Activated T-cell treated with anti-CD3 and anti-CD28 coated beads, Interleukin-2, amount 50 U/mL, for 72 hours (primary cell): ENCODE results near the gene MVB12B. TPM values are rescaled to one million over a fixed set of nuclear protein-coding genes. Genes with fewer than 3 reads are reported as not detected.
"Not testable (repeated sequence)": the region's sequence is repeated elsewhere in the genome, so short reads cannot be mapped to it uniquely, and the experiment has no call there.

Experiments used
- ATAC-seq, 2 donors: fragments of 150-1000 bp; cut with Tn5 transposase; replicated peaks in 1 of 2; 2 replicates each; pipeline ENCODE4 v1.10.0; 2021; ENCODE audit warnings: moderate library complexity in 2 of 2, mild to moderate bottlenecking in 1 of 2
- DNase-seq, 2 donors: peaks; one replicate each; pipeline ENCODE4 v3.0.0; 2021 to 2022; ENCODE audit warnings: mixed read lengths in 1 of 2
- H3K27ac Mint-ChIP-seq: one replicate; pipeline ENCODE4 v1.8.0; 2022; ENCODE audit warnings: mild to moderate bottlenecking, moderate library complexity, mixed read lengths
- H3K27me3 Mint-ChIP-seq: one replicate; pipeline ENCODE4 v1.8.0; 2022; ENCODE audit warnings: low read depth, mixed read lengths
- H3K36me3 Mint-ChIP-seq, 2 donors: one replicate each; pipeline ENCODE4 v1.8.0; 2022; ENCODE audit warnings: mixed read lengths in 2 of 2, mild to moderate bottlenecking in 1 of 2; ENCODE audit not compliant: insufficient read depth in 2 of 2
- H3K4me1 Mint-ChIP-seq: one replicate; pipeline ENCODE4 v1.8.0; 2022; ENCODE audit warnings: low read depth, mixed read lengths
- H3K4me3 Mint-ChIP-seq, 2 donors: one replicate each; pipeline ENCODE4 v1.8.0; 2022; ENCODE audit warnings: mild to moderate bottlenecking in 2 of 2, mixed read lengths in 2 of 2, moderate library complexity in 2 of 2
- H3K9me3 Mint-ChIP-seq, 2 donors: one replicate each; pipeline ENCODE4 v1.8.0; 2022; ENCODE audit warnings: mixed read lengths in 2 of 2
- total RNA-seq, 2 donors: library from RNA; stranded (reverse); gene quantifications; one replicate each; pipeline ENCODE4 v1.2.3, GENCODE V29; 2022

MVB12B gene
- total RNA-seq, 2 donors from 2014 or later = 11.5 to 17.1 TPM

DNA sequence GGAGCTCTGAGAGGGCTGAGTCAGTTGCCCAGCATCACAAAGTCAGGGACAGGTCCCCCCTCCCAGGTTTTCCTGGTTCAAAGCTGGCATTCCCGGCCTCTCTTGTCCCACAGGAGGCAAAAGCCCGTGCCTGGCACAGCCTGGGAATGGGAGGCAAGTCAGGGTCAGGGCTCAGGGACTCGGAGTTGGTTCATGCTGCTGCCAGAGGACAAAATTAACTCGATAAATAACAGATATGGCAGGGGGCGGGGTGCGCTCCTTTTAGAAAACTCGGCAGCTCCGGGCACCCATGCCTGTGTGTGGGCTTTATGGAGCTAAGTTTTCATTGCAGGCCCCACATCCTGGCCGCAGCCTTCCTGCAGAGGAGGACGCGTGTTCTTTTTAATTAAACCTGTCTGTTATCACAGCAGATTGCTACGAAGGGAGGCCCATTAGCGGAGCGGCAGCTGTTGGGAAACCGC lies 224.3 kb downstream of the MVB12B start:
- H3K27ac Mint-ChIP-seq = no peak overlapping the region
- DNase-seq (no peak), ATAC-seq (no peak)
- H3K4me1 Mint-ChIP-seq = no peaks in the 10 kb centered on the region
- H3K27me3 Mint-ChIP-seq = no peaks in the 10 kb centered on the region
- no peaks in the 10 kb centered on the region for H3K9me3 Mint-ChIP-seq
- no peak overlapping the region for H3K4me3 Mint-ChIP-seq
- H3K36me3 Mint-ChIP-seq = no peaks in the 10 kb centered on the region

DNA sequence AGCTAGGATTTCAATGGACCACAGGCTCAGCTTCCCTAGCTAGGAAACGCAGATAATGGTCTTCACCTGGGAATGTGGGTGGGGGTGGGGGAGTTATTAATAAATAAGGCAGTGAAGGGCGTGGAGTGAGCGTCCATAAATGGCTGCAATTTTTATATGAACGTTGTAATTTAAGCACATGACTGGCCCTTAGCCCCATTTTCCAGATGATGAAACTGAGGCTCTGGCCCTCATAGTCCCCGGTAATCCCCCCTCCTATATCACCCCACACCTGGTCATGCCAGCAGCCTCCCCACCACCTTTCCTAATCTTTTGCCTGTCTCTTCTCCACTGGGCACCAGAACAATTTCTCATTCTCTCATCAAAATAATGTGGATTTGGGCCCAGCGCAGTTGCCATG lies 225.2 kb downstream of the MVB12B start:
- H3K4me1 Mint-ChIP-seq = no peaks in the 10 kb centered on the region
- no peaks in the 10 kb centered on the region for H3K27me3 Mint-ChIP-seq
- H3K27ac Mint-ChIP-seq = no peak overlapping the region
- no peaks in the 10 kb centered on the region for H3K36me3 Mint-ChIP-seq
- no peak for DNase-seq
- no peak for ATAC-seq
- no peak overlapping the region for H3K4me3 Mint-ChIP-seq
- no peaks in the 10 kb centered on the region for H3K9me3 Mint-ChIP-seq

DNA sequence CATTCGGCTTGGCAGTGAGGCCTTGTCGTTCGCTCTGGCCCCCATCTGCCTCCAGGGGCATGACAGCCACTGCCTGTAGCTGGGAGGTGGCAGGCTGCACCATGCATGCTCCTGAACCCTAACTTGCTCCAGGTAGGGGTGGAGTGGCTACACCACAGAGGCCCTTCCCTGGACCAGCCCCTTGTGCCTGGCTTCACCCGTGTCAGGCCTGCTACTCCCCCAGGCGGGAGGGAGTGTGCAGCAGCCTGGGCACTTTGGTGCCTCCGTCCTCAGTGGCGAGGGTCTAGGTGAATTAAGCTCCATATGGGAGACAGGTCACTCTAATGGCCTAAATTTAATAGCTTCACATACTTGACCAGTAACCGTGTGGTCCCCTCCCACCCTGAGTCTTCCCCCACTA lies 227.7 kb downstream of the MVB12B start:
- no peak for DNase-seq
- no peaks in the 10 kb centered on the region for H3K36me3 Mint-ChIP-seq
- H3K27ac Mint-ChIP-seq = no peak overlapping the region
- no peak overlapping the region for H3K4me3 Mint-ChIP-seq
- H3K9me3 Mint-ChIP-seq = no peaks in the 10 kb centered on the region
- H3K4me1 Mint-ChIP-seq = no peaks in the 10 kb centered on the region
- ATAC-seq = no peak
- H3K27me3 Mint-ChIP-seq = peaks cover 15% of the 10 kb centered on the region

DNA sequence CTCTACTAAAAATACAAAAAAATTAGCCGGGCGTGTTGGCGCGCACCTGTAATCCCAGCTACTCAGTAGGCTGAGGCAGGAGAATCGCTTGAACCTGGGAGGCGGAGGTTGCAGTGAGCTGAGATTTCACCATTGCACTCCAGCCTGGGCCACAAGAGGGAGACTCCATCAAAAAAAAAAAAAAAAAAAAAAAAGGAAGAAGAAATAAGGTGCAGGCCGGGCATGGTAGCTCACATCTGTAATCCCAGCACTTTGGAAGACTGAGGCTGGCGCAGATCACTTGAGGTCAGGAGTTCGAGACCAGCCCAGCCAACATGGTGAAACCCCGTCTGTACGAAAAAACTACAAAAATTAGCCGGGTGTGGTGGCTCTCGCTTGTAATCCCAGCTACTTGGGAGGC lies 228.8 kb downstream of the MVB12B start:
- H3K4me1 Mint-ChIP-seq, H3K36me3 Mint-ChIP-seq, DNase-seq, H3K4me3 Mint-ChIP-seq, H3K27ac Mint-ChIP-seq, H3K9me3 Mint-ChIP-seq, ATAC-seq: not testable (repeated sequence)
- peaks cover 26% of the 10 kb centered on the region for H3K27me3 Mint-ChIP-seq
